NT2/D1 (cell line): ENCODE measurements around the gene CGGBP1.
A peak's percentile ranks its signal among the peaks of the same experiment; 100 is the strongest.
"Not testable (repeated sequence)": the region's sequence is repeated elsewhere in the genome, so short reads cannot be mapped to it uniquely, and the experiment has no call there.

Experiments
- DNase-seq: peaks from one replicate; pipeline ENCODE4 v3.0.0-alpha.2; 2011; ENCODE audit warnings: low read depth, low spot score
- H3K27me3 ChIP-seq: 2 replicates; pipeline ENCODE4 v1.6.0; 2011; ENCODE audit warnings: mild to moderate bottlenecking; ENCODE audit not compliant: insufficient read length, insufficient read depth
- H3K36me3 ChIP-seq: 2 replicates; pipeline ENCODE4 v1.6.1; 2011; ENCODE audit warnings: mild to moderate bottlenecking, low read length, mixed read lengths; ENCODE audit not compliant: insufficient read depth, insufficient read length
- H3K4me1 ChIP-seq: 2 replicates; pipeline ENCODE4 v1.5.1; 2011; ENCODE audit not compliant: insufficient read depth, insufficient read length
- H3K4me3 ChIP-seq: 2 replicates; pipeline ENCODE4 v1.5.1; 2011; ENCODE audit warnings: low read depth; ENCODE audit not compliant: insufficient read length
- H3K9ac ChIP-seq: 2 replicates; pipeline ENCODE4 v1.6.0; 2011; ENCODE audit warnings: low read depth; ENCODE audit not compliant: insufficient read length
- H3K9me3 ChIP-seq: 2 replicates; pipeline ENCODE4 v1.5.1; 2011; ENCODE audit warnings: mild to moderate bottlenecking, low read length; ENCODE audit not compliant: insufficient read depth
- SUZ12 ChIP-seq: IDR thresholded peaks from 2 replicates; pipeline ENCODE4 v1.6.1; 2011; ENCODE audit not compliant: insufficient read length, insufficient read depth; ENCODE audit errors: extremely low read depth
- YY1 ChIP-seq: IDR thresholded peaks from 2 replicates; pipeline ENCODE4 v1.6.1; 2011; ENCODE audit not compliant: insufficient read length, insufficient read depth
- ZNF274 ChIP-seq: IDR thresholded peaks from 2 replicates; pipeline ENCODE4 v1.6.1; 2011; ENCODE audit warnings: mild to moderate bottlenecking, low read depth, low read length

The CGGBP1 gene

GRCh38 chr3:88025001-88025552 lies 33.7 kb downstream of the CGGBP1 start:
- no peak for DNase-seq
- no peaks in the 10 kb centered on the region for H3K36me3 ChIP-seq
- TF ChIP-seq SUZ12 (no peak), ZNF274 (no peak), YY1 (no peak)
- no peaks in the 10 kb centered on the region for H3K4me1 ChIP-seq
- H3K27me3 ChIP-seq = no peaks in the 10 kb centered on the region
- H3K9me3 ChIP-seq = peaks cover 10% of the 10 kb centered on the region
- no peak overlapping the region for H3K9ac ChIP-seq
- no peak overlapping the region for H3K4me3 ChIP-seq

DNA sequence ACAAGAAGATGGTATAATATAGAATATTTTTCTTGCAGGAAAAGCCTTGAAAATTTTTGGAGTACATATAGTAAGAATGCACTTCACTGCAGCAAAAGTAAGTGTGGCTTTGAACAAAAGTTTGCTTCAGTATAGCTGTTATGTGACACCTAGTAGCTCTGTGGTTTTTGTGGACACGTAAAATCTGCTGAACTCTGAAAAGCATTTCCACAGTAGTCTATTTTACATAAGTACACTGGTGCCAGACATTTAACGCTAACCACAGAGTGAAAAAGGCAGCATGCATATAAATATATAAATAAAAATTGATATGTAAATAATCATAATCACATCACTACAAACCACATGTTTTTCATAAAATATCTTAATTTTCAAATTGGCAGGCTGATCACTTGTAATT lies 39.8 kb downstream of the CGGBP1 start:
- TF ChIP-seq YY1 (no peak), SUZ12 (no peak), ZNF274 (no peak)
- Histone ChIP-seq H3K9me3 (peaks cover 4% of the 10 kb centered on the region), H3K4me3 (no peak overlapping the region), H3K9ac (no peak overlapping the region), H3K27me3 (no peaks in the 10 kb centered on the region), H3K36me3 (no peaks in the 10 kb centered on the region), H3K4me1 (no peaks in the 10 kb centered on the region)
- DNase-seq = no peak

GRCh38 chr3:88015656-88016055 lies 43.1 kb downstream of the CGGBP1 start:
- DNase-seq, H3K36me3 ChIP-seq, H3K4me3 ChIP-seq, H3K4me1 ChIP-seq, H3K9me3 ChIP-seq, H3K27me3 ChIP-seq, H3K9ac ChIP-seq: not testable (repeated sequence)

DNA sequence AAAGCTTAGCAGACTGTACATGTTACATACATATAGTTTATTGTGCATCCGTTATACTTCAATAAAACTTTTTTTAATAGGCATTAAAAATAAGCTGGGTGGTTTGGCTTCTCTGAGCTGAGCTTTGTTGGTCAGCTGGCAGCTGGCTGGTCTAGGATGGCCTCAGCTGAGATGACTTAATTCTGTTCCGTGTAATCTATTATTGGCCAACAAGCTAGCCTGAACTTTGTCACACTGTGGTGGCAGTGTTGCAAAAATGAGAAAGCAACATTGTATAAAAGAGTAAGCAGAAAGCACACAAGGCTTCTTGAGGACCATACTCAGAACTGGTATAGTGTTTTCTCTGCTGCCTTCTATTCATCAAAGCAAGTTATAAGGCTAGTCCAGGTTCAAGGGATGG lies 45.2 kb downstream of the CGGBP1 start:
- Histone ChIP-seq H3K36me3 (no peaks in the 10 kb centered on the region), H3K9ac (no peak overlapping the region), H3K4me3 (no peak overlapping the region), H3K27me3 (no peaks in the 10 kb centered on the region), H3K4me1 (no peaks in the 10 kb centered on the region), H3K9me3 (no peaks in the 10 kb centered on the region; the same call in 1 of the 2 replicates)
- no peak for TF ChIP-seq ZNF274
- TF ChIP-seq YY1 = no peak
- no peak for TF ChIP-seq SUZ12
- DNase-seq = no peak

DNA sequence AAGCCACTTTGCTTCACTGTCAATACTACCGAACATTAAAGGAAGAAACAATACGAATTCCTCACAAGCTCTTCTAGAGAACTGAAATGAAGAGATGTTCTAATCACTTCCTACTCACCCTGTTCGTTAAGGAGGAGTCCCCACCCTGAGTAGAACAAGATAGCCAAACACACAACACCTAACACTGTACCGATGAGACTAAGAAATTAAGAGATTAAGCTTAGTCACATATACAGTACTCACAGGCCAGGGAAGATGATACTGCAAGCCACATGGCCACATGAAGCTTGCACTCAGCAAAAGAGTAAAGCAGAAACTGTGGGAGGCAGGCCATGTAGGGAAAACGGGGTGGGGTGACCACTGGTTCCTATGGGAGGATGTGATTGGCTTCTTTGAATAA lies 48.0 kb downstream of the CGGBP1 start:
- Histone ChIP-seq H3K4me3 (no peak overlapping the region), H3K36me3 (no peaks in the 10 kb centered on the region), H3K9me3 (no peaks in the 10 kb centered on the region; the same call in 1 of the 2 replicates), H3K27me3 (no peaks in the 10 kb centered on the region), H3K4me1 (no peaks in the 10 kb centered on the region), H3K9ac (no peak overlapping the region)
- no peak for TF ChIP-seq ZNF274
- TF ChIP-seq YY1 = no peak
- TF ChIP-seq SUZ12 = no peak
- DNase-seq = no peak

DNA sequence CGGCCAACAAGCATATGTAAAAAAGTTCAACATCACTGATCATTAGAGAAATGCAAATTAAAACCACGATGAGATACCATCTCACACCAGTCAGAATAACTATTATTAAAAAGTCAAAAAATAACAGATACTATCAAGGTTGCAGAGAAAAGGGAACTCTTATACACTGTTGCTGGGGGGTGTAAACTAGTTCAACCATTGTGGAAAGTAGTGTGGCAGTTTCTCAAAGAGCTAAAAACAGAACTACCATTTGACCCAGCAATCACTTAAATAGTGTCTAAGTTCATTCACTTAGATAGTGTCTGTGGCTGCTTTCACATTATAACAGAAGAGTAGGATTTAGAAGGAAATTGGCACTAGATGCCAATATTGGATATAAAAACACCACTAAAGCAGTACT lies 49.7 kb downstream of the CGGBP1 start:
- Histone ChIP-seq H3K27me3 (no peaks in the 10 kb centered on the region), H3K4me1 (no peaks in the 10 kb centered on the region), H3K9ac (no peak overlapping the region), H3K36me3 (no peaks in the 10 kb centered on the region), H3K4me3 (no peak overlapping the region), H3K9me3 (no peaks in the 10 kb centered on the region)
- TF ChIP-seq YY1 (no peak), ZNF274 (no peak), SUZ12 (no peak)
- DNase-seq = no peak

DNA sequence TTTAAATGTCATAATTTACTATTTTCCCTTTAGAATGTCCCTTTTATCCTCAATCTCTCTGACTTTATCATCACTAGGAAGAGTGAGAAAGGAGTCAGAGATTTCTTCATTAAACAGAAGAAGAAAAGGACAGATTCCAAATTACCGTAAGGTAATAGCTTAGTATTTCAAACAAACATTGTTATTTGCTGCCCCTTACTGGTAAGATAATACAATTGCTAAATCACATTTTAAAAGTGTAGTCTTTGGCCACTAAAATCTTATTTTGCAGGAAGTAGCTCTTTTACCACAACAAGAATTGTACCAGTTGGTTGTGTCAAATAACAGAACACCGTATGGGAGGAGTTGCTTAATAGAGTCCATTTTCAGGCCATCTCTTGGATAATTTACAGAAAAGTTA lies 53.7 kb downstream of the CGGBP1 start:
- Histone ChIP-seq H3K4me3 (no peak overlapping the region), H3K9me3 (no peaks in the 10 kb centered on the region), H3K27me3 (no peaks in the 10 kb centered on the region), H3K36me3 (no peaks in the 10 kb centered on the region), H3K9ac (no peak overlapping the region), H3K4me1 (no peaks in the 10 kb centered on the region)
- TF ChIP-seq SUZ12 (no peak), YY1 (no peak), ZNF274 (no peak)
- DNase-seq = no peak

GRCh38 chr3:88003115-88003755 lies 55.6 kb downstream of the CGGBP1 start:
- H3K27me3 ChIP-seq = no peaks in the 10 kb centered on the region
- H3K9me3 ChIP-seq = no peaks in the 10 kb centered on the region
- no peaks in the 10 kb centered on the region for H3K4me1 ChIP-seq
- peak; percentile 30 for DNase-seq
- no peak overlapping the region for H3K9ac ChIP-seq
- no peaks in the 10 kb centered on the region for H3K36me3 ChIP-seq
- H3K4me3 ChIP-seq = no peak overlapping the region
- TF ChIP-seq ZNF274 = no peak
- TF ChIP-seq YY1 = no peak
- no peak for TF ChIP-seq SUZ12
